Heart left ventricle (tissue), 13 donors: Measurements from ENCODE around the gene CTU1.

ENCODE experiments used
- CTCF ChIP-seq, 12 donors: fragments of 200-600 bp; sonication (generic) in 4 of 12; IDR thresholded peaks; one replicate each; pipeline versions ENCODE4 v1.5.0 to v1.8.0; 2018 to 2022; ENCODE audit warnings: antibody characterized with exemption in 12 of 12, mild to moderate bottlenecking in 5 of 12
- POLR2A ChIP-seq, 2 donors: fragments of 450-650 bp; IDR thresholded peaks; one replicate each; pipeline ENCODE4 v1.6.1; 2017; ENCODE audit warnings: antibody characterized with exemption in 2 of 2, mild to moderate bottlenecking in 2 of 2, moderate library complexity in 2 of 2
- donor health status: ischemic (EF 13 %, LVEDD 7.1; RV severe dilation, severe dysfunction).
- donor health status: DM: no; HTN: yes; CAD: no.
- donor health status: DM: no; HTN: no; CAD: no.
- donor health status: ischemic (EF 25% LVEDD 6.9; RV normal size, moderate dysfunction).
- donor health status: ischemic (EF 25% LVEDD 5.7; RV mildly dilated, moderate dysfunction).
- donor health status: ischemic (EF 35%, LVEDD 5.7; RV mildly dilated, moderate dysfunction).
- donor health status: nonischemic (EF 11% LVEDD 7.7; RV severe dilation, severe dysfunction).
- donor health status: DM: yes; HTN: yes; CAD: no.
- donor health status: PGD.
- donor health status: ischemic (EF 29% LVEDD 5.4; RV normal size, mild dysfunction).
- donor health status: nonischemic (EF 23%, LVEDD 6.1; RV moderate dilation, normal function).

GRCh38 chr19:51124216-51124615 is 16.0 kb upstream of the CTU1 start:
- no peak for TF ChIP-seq CTCF (IDR thresholded peaks at IDR 0.05)
- no peak for TF ChIP-seq POLR2A (IDR thresholded peaks at IDR 0.05)
